A549 treated with GW870086 at 1 μM for 4 hours (cell line): Measurements from ENCODE around the gene OR2B2. TPM values are rescaled to one million over a fixed set of nuclear protein-coding genes. Genes with fewer than 3 reads are reported as not detected.

Experiments
- total RNA-seq: library from RNA; stranded (reverse); fragments of 200-300 nt; extraction: Qiagen RNA extraction; gene quantifications from 5 replicates; pipeline ENCODE4 v1.2.3, GENCODE V29; 2022; ENCODE audit warnings: low read depth

Gene OR2B2
- total RNA-seq: not detected in 5 replicates

DNA sequence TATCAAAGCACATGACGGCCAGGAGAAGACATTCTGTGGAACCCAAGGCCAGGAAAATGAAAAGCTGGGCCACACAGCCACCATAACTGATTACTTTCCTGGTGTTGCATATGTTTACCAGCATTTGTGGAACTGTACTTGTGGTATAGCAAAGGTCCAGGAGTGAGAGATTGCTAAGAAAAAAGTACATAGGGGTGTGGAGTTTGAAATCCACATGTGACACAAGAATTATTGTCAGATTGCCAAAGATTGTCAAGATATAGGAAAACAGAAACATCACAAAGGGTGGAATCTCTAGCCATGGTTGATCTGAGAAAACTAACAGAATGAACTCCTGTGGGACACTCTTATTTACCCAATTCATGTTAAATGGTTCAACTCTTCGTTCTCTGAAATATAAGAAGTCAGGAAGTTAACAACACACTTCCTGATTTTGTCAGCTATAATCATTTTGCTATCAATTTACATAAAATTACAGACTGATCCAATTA, at the start of gene OR2B2:
TSS of gene OR2B2 (minus strand) at position 441 of the 491 bp plus-strand sequence. CDS start at position 364, 77 bp downstream.

GRCh38 chr6:27956941-27957340, 44.7 kb upstream of the OR2B2 start, which contains the start of gene OR2B6:
Gene OR2B6, plus strand, starts transcription at chr6:27957241. Its CDS starts 0 bp downstream, at chr6:27957241.

Other genes starting within 250 kb of the OR2B2 start
- gene OR2B6, start 44.8 kb upstream of the OR2B2 start, total RNA-seq: 0.14 to 0.32 TPM (median 0.18 TPM) in 3 of 5 replicates, not detected in the others
- gene ZNF165, start 168.2 kb upstream of the OR2B2 start, total RNA-seq: 0.67 to 0.97 TPM (median 0.90 TPM) in 5 replicates
- 4.0 to 5.8 TPM (median 4.5 TPM) in 5 replicates for gene ZSCAN16, start 212.2 kb upstream of the OR2B2 start, total RNA-seq
- gene ZKSCAN8, start 229.5 kb upstream of the OR2B2 start, total RNA-seq: 2.7 to 5.8 TPM (median 5.4 TPM) in 5 replicates